T1000 (cell line): ENCODE measurements around the gene PARD3.

ENCODE experiments used
- DNase-seq: peaks from one replicate; lab custom pipeline; 2025; ENCODE audit warnings: mixed read lengths; lab: John Stamatoyannopoulos, UW

The PARD3 gene

GRCh38 chr10:34580214-34580613, 234.9 kb downstream of the PARD3 start:
- no peak for DNase-seq

GRCh38 chr10:34578468-34578867, 236.6 kb downstream of the PARD3 start:
- DNase-seq, result no peak

- DNase-seq, result no peak
These were observed 238.3 kb downstream of the PARD3 start for GRCh38 chr10:34576797-34577196.

GRCh38 chr10:34575882-34576281, 239.2 kb downstream of the PARD3 start:
- no peak for DNase-seq

GRCh38 chr10:34574353-34574934, 240.7 kb downstream of the PARD3 start:
- no peak for DNase-seq

GRCh38 chr10:34570887-34571286, 244.2 kb downstream of the PARD3 start:
- no peak for DNase-seq

- no peak for DNase-seq
These were observed 247.3 kb downstream of the PARD3 start for GRCh38 chr10:34567659-34568253.

- no peak for DNase-seq
These were observed 249.2 kb downstream of the PARD3 start for GRCh38 chr10:34565934-34566333.

- DNase-seq, result no peak
These were observed 257.0 kb downstream of the PARD3 start for GRCh38 chr10:34558093-34558583.

- DNase-seq, result no peak
These were observed 257.9 kb downstream of the PARD3 start for GRCh38 chr10:34557173-34557572.

- DNase-seq, result no peak
These were observed 259.4 kb downstream of the PARD3 start for GRCh38 chr10:34555653-34556052.

GRCh38 chr10:34553747-34554146, 261.3 kb downstream of the PARD3 start:
- no peak for DNase-seq

- DNase-seq, result no peak
These were observed 263.8 kb downstream of the PARD3 start for GRCh38 chr10:34551295-34551694.

- DNase-seq, result no peak
These were observed 265.1 kb downstream of the PARD3 start for GRCh38 chr10:34549953-34550352.

- no peak for DNase-seq
These were observed 266.1 kb downstream of the PARD3 start for GRCh38 chr10:34549001-34549400.

GRCh38 chr10:34548466-34548865, 266.6 kb downstream of the PARD3 start:
- no peak for DNase-seq

GRCh38 chr10:34547695-34548094, 267.4 kb downstream of the PARD3 start:
- no peak for DNase-seq

GRCh38 chr10:34547291-34547690, 267.8 kb downstream of the PARD3 start:
- no peak for DNase-seq

- no peak for DNase-seq
These were observed 270.7 kb downstream of the PARD3 start for GRCh38 chr10:34544400-34544799.

- DNase-seq, result no peak
These were observed 271.4 kb downstream of the PARD3 start for GRCh38 chr10:34543716-34544115.

- no peak for DNase-seq
These were observed 274.6 kb downstream of the PARD3 start for GRCh38 chr10:34540492-34540891.

GRCh38 chr10:34539533-34540315, 275.4 kb downstream of the PARD3 start:
- no peak for DNase-seq

GRCh38 chr10:34538281-34538829, 276.7 kb downstream of the PARD3 start:
- DNase-seq, result no peak
